GM21390 (cell line): Measurements from ENCODE around the gene MRPS33.
"Not testable (repeated sequence)": the region's sequence is repeated elsewhere in the genome, so short reads cannot be mapped to it uniquely, and the experiment has no call there.

Source experiments
- ATAC-seq: cut with Tn5 transposase; IDR thresholded peaks from one replicate; pipeline ENCODE4 v1.9.1; 2021; ENCODE audit not compliant: unreplicated experiment

MRPS33 gene

DNA sequence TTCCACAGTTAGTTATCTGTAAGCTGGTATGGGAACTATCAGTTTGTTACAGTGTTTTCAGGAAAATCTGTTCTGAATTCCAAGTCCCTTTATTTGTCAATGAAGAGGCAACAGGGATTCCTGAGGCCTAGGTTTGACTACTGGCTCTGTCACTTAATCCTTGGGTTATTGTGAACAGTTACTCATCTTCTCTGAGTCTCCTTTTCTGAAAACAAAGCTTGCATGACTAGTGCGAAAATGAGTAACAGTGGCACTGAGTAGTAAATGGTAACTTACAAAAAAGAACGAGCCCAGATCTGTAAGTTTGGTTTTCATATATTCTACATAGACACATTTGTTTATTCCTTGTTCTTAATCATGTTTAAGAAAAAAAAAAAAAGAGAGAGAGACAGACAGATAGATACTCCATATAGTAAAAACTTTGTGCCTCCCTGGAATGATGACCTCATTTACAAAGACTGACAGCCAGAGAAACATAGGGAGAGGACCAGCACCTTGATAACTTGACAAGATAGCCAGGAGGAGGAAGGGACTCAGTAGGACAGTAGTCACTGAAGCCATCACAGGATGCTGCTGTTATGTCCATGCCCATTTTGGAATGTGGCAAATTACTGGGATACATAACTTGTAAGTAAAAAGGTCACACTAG lies 1.9 kb downstream of the MRPS33 start:
- ATAC-seq, result no peak

DNA sequence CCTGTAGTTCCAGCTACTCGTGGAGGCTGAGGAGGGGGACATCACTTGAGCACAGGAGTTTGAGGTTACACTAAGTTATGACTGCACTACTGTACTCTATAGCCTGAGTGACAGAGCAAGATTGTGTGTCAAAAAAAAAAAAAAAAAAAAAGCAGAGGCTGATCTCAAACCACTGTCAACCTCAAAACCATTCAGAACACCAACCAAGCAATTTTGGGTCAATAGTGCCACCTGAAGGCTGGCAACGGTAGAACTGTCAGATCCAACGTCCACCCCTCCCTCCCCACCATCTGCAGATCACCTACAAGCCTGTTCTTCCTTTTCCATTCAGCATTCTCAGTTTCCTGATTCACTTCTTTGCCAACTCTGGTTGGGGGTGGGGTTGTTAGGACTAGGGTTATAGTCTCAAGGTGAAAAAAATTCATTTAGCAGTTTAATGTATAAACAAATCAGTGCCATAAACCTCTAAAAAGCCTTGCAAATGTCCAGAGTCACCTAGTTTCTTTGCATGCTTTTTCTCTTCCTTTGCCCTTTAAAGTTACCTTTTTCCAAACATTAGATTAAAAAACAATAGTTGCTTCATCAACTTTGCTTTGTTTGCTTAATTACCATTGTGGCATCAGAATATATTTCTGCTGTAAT lies 2.6 kb downstream of the MRPS33 start:
- ATAC-seq, result peak; percentile 27

DNA sequence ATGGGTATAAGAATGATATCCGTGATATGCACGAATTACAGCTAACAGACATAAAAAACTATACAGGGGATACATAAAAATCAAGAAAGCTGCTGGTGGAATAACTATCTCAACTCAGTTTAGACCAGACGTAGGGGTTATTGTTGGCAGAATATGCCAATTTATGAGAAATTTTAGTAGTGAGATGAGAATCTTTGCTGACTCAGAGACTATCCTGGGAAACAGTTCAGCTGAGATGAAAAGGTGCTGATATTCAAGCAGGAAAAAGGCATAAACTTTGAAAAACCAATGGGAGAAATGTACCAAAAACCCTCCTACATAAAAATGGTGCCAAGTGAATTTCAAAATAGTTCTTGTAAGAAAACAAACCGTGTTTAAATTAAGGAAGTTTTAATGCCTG lies 3.3 kb downstream of the MRPS33 start:
- no peak for ATAC-seq

DNA sequence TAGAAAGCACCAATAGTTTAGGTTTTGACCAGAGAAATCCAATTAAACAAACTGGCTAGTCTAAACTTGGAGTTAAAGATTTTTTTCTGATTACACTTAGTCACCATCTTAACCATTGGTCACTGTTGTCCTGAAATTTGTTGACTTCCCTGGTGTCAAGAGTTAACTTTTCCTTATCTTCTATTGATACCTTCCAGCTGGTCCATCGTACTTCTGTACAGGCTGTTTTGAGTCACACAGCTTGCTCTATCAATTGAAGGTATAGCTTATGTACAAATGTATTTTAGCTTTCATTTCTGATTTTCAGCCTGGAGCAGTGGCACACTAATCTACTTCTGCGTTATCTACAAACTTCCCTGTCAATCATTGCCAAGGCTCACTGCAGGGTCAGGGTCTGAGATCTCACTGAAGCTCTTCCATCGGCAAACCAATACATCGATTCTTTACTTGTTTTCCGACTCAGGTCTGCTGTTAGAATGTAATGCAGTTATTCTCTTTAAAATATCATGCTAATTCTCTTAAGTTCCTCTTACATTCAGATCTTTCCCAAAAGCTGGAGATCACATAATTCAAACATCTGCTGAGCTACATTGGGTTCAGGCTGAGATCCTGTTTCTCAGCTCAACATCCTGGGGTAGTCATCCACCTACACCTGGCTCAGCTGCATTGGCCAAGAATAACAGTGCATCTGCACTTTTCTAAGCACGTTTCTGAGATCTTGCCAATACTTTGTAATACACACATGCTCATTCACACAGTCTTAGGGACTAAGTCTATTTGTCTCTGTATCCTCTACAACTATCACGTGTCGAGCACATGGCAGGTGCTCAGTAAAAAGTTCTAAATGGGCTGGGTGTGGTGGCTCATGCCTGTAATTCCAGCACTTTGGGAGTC lies 11.3 kb downstream of the MRPS33 start:
- no peak for ATAC-seq

DNA sequence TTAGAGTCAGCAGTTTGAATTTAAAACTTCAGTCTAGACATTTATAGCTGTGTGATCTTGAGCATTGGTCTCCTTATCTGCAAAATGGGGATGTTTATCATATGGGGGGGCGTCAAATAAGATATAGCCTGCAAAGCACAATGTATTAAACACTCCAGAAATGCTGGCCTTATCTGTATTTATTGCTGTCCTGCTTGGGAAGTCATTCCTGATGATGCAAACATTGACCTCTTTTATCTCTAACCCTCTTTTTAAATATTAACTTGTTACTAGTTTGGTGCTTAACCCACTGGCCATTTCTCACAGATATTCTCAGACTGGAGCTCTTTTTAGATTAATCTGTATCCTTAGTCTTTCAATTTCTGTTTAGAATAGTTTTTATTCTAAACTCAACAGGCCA lies 13.2 kb downstream of the MRPS33 start:
- no peak for ATAC-seq

DNA sequence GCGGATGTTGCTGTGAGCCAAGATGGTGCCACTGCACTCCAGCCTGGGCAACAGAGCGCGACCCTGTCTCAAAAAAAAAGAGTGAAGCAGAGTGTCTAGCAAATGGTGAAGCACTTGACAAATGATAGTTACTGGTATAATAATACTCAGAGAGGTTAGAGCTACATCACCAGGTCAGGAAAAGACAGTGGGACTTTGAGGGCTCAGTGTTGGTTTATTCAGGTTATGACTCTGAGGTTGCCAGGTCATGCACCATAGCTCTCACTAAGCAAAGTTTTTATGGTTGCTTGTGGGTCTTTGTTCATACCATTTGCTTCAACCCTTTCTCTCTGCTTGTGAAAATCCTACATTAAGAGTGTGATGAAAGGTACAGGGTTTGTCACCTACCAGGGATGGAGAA lies 13.6 kb downstream of the MRPS33 start:
- no peak for ATAC-seq

DNA sequence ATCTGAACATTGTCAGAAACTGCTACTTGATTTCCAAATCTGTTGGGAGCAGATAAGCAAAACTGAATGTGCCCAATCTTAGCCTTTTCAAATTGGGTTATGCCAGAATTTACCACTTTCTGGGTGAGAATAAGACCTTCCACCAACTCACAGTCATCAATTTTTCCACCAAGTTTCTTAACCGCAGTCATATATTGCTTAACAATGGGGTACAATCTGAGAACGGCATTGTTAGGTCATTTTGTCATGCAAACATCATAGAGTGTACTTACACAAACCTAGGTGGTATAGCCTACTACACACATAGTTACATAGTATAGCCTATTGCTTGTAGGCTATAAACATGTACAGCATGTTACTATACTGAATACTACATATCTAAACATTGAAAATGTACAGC lies 16.0 kb downstream of the MRPS33 start:
- ATAC-seq, result no peak

DNA sequence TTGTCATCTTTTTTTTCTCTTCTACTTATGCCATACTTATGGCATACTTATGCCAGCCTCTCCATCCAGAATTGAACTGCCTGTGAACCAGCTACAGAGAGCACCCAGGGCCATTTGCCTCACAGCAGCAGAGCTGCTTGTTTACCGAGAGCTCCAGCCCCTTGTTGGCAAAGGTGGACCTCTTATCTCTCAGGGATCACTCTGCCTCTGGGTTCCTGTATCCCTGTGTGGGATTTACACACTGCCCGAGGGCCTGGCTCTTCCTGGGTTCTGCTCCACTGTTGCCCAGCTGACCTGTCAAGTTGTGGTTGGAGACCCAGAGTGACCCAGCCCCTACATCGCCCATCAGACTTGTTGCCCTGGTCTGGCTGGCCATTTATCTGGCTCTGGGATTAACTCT lies 22.3 kb downstream of the MRPS33 start:
- ATAC-seq, result no peak

DNA sequence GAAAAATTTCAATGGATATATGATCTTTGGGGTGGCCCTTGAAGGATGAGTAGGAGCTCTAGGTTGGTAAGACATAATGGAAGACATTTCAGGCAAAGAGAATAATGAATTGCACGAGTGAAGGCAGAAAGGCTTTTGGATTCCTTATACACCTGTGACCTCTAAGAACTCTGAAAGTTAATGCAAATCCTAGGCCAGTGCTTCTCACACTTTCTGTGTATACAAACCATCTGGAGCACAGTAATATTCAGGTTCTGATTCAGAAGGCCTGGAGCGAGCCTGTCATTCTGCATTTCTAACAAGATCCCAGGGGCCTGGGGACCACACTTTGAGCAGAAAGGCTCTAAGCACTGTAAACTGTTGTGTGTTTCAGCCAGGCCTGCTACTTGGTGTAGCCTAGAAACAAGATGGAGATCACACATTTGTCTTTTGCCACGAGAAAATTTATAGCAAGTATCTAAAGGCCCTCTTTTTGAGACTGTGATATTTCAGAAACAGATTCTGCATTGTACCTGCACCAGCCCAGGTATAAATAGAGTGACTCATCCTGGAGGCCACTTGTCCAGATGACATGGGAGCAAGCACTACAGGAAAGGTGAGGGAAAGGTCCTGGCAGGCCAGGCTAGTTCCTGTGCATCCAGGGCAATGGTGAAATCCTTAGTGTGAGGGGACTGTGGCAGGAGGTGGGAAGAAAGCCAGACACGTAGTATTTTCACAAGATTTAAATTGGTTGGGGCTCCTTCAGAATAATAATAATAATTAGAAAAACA lies 24.4 kb downstream of the MRPS33 start:
- no peak for ATAC-seq

DNA sequence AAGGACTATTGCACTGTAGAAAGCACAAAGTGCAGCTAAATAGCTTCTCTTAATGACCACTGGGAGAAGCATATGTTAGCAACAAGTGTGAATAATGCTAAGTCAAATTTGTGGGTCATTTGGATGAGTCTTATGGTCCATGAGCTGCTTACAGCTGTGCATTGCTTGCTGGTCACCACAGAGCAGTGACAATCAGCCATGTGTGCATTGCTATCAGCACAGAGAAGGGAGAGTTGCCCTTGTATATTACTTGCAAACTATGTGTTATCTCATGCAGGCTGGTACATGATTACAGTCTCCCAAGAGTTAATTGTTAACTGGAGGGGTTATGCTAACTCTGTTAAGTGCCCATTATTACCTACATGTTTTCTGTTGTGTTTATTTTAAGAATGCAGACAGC lies 25.7 kb downstream of the MRPS33 start:
- no peak for ATAC-seq

DNA sequence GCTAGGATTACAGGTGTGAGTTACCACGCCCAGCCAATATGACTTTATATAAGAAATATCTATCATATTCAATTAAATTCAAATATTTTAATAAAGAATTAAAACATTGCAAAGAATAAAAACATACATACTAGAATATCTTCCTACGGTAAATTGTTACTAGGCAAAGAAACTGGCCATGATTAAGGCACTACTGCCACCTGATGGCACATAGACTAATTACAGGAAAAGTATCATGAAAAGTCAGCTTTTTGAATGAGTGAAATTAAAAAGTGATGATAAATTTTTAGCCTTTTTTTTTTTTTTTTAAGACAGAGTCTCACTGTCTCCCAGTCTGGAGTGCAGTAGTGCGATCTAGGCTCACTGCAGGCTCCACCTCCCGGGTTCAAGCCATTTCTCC lies 30.9 kb downstream of the MRPS33 start:
- no peak for ATAC-seq

DNA sequence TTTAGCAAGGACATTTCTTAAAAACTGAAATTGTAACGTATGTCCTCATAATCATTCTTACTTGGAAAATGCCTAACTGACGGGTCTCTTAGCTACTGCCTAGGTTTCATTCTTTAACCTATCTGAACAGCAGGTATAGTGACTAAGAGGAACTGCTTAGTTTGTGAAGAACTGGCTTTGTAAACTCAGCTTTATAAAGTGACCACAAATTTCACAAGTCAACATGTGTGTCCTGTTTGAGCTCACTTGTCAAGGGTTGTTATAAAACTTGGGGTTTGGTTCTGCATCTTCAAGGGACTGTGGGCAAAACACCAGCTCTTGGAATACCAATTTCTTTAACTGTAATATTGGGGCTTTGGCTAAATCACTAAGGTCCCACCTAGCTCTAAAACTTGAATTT lies 32.2 kb downstream of the MRPS33 start:
- ATAC-seq, result no peak

DNA sequence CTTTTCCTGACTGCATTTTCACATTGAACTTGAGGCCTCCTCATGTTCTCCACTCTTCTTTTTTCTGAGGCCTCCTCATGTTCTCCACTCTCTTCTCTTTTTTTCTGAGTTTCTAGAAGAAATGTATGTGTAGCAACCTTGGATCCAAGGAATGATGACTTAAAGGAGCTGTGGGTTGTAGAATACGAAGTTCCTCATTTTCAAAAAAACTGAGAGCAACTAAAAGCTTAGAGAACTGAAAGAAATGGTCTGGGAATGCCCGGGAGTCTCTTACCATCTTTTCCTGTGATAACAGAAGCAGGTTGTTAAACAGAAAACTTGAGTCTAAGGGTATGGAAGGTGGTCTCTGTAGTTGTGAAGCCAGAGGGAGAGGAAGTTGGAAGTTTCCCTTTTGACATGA lies 32.8 kb downstream of the MRPS33 start:
- no peak for ATAC-seq

DNA sequence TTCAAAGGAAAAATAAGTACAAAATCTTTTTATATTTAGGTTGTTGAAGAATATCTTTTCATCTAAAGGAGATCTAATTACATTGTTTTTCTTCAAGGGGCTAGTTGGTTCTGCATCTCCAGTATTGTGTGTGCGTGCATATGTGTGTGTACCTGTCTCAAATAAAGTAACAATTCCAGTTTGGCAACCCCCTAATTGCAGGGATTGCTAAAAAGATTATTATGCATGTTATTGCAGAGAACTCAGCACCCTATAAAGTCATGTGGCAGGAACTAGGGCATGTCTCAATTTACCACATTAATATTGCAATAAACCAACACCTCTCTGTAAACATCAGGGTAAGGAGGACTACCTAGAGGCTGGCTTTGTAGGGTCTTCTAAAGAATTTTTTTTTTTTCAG lies 37.0 kb downstream of the MRPS33 start:
- ATAC-seq, result no peak

DNA sequence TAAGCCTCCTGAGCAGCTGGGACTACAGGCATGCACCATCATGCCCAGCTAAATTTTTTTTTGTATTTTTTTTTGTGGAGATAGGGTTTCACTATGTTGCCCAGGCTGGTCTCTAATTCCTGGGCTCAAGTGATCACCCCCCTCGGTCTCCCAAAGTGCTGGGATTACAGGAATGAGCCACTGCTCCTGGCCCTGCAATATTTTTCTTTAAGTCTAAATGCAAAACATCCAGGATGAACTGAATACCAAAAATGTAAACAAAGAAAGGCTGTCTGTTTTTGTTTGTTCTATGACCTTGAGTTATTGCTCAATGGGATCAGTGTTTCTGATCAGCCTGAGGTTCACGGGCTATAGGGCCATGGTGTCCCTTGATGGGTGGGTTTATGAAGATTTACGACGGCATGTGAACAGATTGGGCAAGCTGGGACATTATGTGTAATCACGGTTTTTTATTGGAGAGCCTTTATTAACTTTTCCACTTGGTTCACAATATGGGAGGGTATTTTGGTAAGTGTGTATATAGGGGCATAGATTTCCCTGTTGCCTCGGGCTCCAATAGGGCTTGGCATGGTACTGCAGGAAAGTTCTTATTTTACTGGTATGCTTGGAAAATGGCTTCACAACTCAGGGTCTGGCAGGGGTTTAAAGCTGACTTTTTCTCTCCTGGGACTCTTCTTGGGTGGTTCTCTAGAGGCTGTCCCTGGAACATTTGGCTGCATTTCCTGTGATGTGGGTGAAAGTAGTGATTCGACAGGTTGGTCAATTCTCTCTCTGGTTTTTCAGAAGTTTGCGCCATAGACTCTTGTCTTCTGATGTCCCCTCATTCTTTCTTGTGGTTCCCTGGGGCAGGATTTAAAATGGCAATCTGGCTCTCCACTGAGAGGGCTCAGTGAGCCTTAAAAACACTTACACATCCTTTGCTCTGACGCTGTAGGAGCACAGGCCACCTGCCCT lies 41.6 kb downstream of the MRPS33 start:
- ATAC-seq, result no peak

DNA sequence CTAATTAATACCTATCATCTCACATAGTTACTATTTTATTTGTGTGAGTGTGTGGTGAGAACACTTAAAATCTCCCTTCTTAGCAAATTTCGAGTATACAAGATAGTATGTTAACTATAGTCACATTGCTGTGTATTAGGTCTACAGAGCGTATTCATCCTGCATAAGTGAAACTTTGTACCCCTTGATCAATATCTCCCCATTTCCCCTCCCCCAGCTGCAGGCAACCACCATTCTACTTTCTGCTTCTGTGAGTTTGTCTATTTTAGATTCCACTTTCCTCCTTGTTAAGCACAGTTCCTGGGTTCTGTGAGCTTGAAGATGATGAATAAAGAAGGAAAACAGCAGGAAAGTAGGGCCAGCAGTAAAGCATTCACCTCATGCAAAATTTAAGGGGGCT lies 42.4 kb downstream of the MRPS33 start:
- no peak for ATAC-seq

DNA sequence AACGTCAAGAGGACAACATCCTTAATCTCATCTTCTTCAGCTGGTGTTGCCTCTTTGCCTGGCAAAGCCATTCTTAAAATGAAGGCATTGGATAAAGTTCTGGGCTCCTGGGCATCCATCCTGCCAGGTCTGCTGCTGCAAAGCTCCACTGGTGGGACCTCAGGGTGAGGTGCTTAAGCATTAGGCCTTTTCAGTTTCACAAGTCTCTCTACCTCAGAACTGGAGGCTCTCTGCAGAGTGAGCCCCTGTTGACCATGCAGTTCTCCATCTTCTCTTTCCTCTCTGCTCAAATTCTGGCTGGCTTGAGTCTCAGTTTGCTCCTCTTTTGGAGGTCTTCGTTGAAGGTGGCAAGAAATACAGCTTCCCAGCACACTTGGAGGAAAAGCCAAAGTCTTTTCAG lies 47.3 kb downstream of the MRPS33 start:
- ATAC-seq, result no peak

DNA sequence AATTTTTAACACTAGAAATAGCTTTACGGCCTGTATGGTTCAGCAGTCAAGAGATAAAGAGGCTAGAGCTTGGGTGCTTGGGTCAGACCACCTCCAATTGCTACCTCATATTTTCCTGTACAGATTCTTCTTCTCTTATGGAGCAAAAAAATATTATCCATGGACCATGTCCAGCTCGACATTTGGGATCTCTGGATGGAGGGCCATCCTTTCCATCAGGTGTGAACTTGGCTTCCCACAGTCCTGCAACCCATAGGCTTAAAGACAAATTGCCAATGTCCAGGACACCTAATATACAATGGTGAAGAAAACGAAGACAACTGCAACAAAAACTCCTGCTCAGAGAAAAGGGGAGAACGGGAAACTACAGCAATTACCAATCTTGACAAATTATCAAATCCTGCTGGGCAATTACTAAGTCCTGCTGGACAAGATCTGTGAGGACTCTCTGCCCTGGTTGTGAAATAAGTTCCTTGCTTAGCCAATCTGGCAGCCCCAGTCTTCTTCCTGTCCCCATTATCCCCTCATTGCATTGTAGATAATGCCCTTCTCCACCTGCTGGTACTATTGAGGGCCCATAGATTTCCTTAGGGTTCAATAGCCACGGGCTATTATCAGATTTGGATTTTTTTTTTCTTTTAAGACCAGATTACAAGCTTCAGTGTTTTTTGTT lies 48.1 kb downstream of the MRPS33 start:
- ATAC-seq, result no peak

DNA sequence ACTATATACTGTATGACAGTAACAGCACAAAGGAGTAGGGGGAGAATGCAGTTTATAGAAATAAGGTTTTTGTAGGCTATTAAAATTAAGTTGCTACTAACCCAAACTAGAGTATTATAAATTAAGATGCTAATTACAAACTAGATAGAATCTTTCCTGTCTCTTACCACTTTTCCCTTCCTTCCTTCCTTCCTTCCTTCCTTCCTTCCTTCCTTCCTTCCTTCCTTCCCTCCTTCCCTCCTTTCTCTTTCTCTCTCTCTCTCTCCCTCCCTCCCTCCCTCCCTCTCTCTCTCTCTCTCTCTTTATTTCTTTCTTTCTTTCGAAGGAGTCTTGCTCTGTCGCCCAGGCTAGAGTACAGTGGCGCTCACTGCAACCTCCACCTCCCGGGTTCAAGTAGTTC lies 53.6 kb downstream of the MRPS33 start:
- ATAC-seq, result no peak

DNA sequence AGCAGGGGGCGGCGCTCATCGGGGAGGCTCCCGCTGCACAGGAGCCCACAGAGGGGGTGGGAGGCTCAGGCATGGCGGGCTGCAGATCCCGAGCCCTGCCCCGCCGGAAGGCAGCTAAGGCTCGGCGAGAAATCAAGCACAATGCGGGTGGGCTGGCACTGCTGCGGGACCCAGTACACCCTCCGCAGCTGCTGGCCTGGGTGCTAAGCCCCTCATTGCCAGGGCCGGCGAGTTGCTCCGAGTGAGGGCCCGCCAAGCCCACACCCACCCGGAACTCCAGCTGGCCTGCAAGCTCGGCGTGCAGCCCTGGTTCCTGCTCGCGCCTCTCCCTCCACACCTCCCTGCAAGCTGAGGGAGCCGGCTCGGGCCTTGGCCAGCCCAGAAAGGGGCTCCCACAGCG lies 57.8 kb downstream of the MRPS33 start:
- ATAC-seq, result not testable (repeated sequence)
